Posterior vena cava (tissue), 2 donors: Measurements from ENCODE around the gene ADISSP. TPM values are rescaled to one million over a fixed set of nuclear protein-coding genes. Genes with fewer than 3 reads are reported as not detected.
A peak's percentile ranks its signal among the peaks of the same experiment; 100 is the strongest.

ENCODE experiments used
- DNase-seq: peaks from one replicate; pipeline ENCODE4 v3.0.0-alpha.2; 2020; ENCODE audit warnings: low spot score
- intact Hi-C, 2 donors: fragments of 100-400 bp; cut with DNase I; formaldehyde crosslinking; loops; one replicate each; pipeline versions ENCODE4 v1.14.1 to v1.14.2; 2022 to 2023
- total RNA-seq, 2 donors: library from RNA; stranded (reverse); fragmentation: NEBNext Ultra II Directional; extraction: Animal tissue kit (Norgen Biotek cat#: 25700); gene quantifications; one replicate each; pipeline ENCODE4 v1.2.1, GENCODE V29; 2021
- donor health status: DM: yes; HTN: yes; CAD: no.
- donor health status: DM: yes; HTN: yes; CAD: no.

ADISSP gene
- total RNA-seq, 2 donors from 2014 or later = 14.6 to 20.2 TPM

- no peak for DNase-seq
- intact Hi-C loops = no loop called here
Measured at GRCh38 chr20:3730803-3731672, 36.5 kb downstream of the ADISSP start.

- intact Hi-C loops = no loop called here
- no peak for DNase-seq
Measured at GRCh38 chr20:3729811-3730540, 37.6 kb downstream of the ADISSP start.

GRCh38 chr20:3729378-3729777, 38.2 kb downstream of the ADISSP start:
- no peak for DNase-seq
- intact Hi-C loops = no loop called here

- no peak for DNase-seq
- intact Hi-C loops = no loop called here
Measured at GRCh38 chr20:3728876-3729275, 38.7 kb downstream of the ADISSP start.

- intact Hi-C loops = no loop called here
Measured at GRCh38 chr20:3728354-3728753, 39.2 kb downstream of the ADISSP start.

GRCh38 chr20:3727401-3728021, 40.0 kb downstream of the ADISSP start:
- intact Hi-C loops = no loop called here
- DNase-seq = peak; percentile 77

More at GRCh38 chr20:3728354-3728753, 39.2 kb downstream of the ADISSP start:
- DNase-seq = no peak

- DNase-seq = no peak
- intact Hi-C loops = no loop called here
Measured at GRCh38 chr20:3724356-3724755, 43.2 kb downstream of the ADISSP start.

- intact Hi-C loops = no loop called here
- DNase-seq = no peak
Measured at GRCh38 chr20:3723284-3723683, 44.3 kb downstream of the ADISSP start.

GRCh38 chr20:3721912-3722311, 45.6 kb downstream of the ADISSP start:
- intact Hi-C loops = no loop called here
- DNase-seq = no peak

GRCh38 chr20:3720626-3721025, 46.9 kb downstream of the ADISSP start:
- intact Hi-C loops = no loop called here
- DNase-seq = no peak

GRCh38 chr20:3720068-3720467, 47.5 kb downstream of the ADISSP start:
- intact Hi-C loops = no loop called here
- no peak for DNase-seq

GRCh38 chr20:3719046-3719445, 48.5 kb downstream of the ADISSP start:
- intact Hi-C loops = no loop called here
- no peak for DNase-seq

- intact Hi-C loops = no loop called here
- DNase-seq = peak; percentile 78
Measured at GRCh38 chr20:3716195-3716834, 51.2 kb downstream of the ADISSP start.

- intact Hi-C loops = no loop called here
Measured at GRCh38 chr20:3714092-3714491, 53.5 kb downstream of the ADISSP start.

GRCh38 chr20:3712279-3712873, 55.2 kb downstream of the ADISSP start, which contains the start of gene SIGLEC1:
TSS of gene SIGLEC1 (minus strand) at chr20:3712600. CDS start at chr20:3707128, 5,472 bp downstream.
- peak; percentile 92 for DNase-seq

More at GRCh38 chr20:3714092-3714491, 53.5 kb downstream of the ADISSP start:
- DNase-seq = no peak

GRCh38 chr20:3711484-3711941, 56.0 kb downstream of the ADISSP start:
- intact Hi-C loops = loop anchor here (2.0 kb wide), 1 partner anchor 35 kb away; no protein-coding TSS in a partner anchor
- DNase-seq = no peak

More at GRCh38 chr20:3712279-3712873, 55.2 kb downstream of the ADISSP start, which contains the start of gene SIGLEC1:
- intact Hi-C loops = no loop called here

GRCh38 chr20:3710703-3711483, 56.7 kb downstream of the ADISSP start:
- DNase-seq = peak; percentile 92
- intact Hi-C loops = loop anchor here (2.0 kb wide), 1 partner anchor 34 kb away; no protein-coding TSS in a partner anchor

GRCh38 chr20:3710011-3710466, 57.5 kb downstream of the ADISSP start:
- intact Hi-C loops = loop anchor here (2.0 kb wide), 1 partner anchor 33 kb away; no protein-coding TSS in a partner anchor

More at GRCh38 chr20:3710011-3710466, 57.5 kb downstream of the ADISSP start:
- DNase-seq = no peak
